Panc1 (cell line): ENCODE data around the gene RAB8A. TPM values are rescaled to one million over a fixed set of nuclear protein-coding genes. Genes with fewer than 3 reads are reported as not detected.

ENCODE experiments used
- ATAC-seq: fragments of 200-7000 bp; cut with Tn5 transposase; 2 replicates; pipeline ENCODE4 v1.9.1; 2020; ENCODE audit warnings: mild to moderate bottlenecking, moderate library complexity
- BruUV-seq: library from RNA; stranded (reverse); fragments of 400-500 nt; replicated peaks from 2 replicates; lab custom pipeline; 2021; lab: Mats Ljungman, UMichigan
- CTCF ChIA-PET: fragments of 300-600 bp; sonication (Branson Sonifier 250); formaldehyde crosslinking; loops from one replicate; lab custom pipeline; 2022; ENCODE audit warnings: antibody characterized with exemption; lab: Charles Lee
- POLR2A ChIA-PET: fragments of 300-600 bp; sonication (Branson Sonifier 250); formaldehyde crosslinking; loops from one replicate; lab custom pipeline; 2022; ENCODE audit warnings: antibody characterized with exemption; lab: Charles Lee
- DNase-seq: peaks from one replicate; pipeline ENCODE4 v3.0.0-alpha.2; 2010; ENCODE audit warnings: low read depth, low spot score
- H3K27ac ChIP-seq: 2 replicates; pipeline ENCODE4 v1.5.1; 2011; ENCODE audit warnings: mild to moderate bottlenecking, low read length, inconsistent platforms
- H3K27me3 ChIP-seq: fragments of 200-500 bp; sonication (Bioruptor generic); 2 replicates; pipeline ENCODE4 v1.6.0; 2014; ENCODE audit warnings: low read length, inconsistent platforms; ENCODE audit not compliant: control insufficient read depth, insufficient read depth
- H3K36me3 ChIP-seq: fragments of 200-500 bp; sonication (Bioruptor generic); 2 replicates; pipeline ENCODE4 v1.5.1; 2014; ENCODE audit warnings: inconsistent platforms, mild to moderate bottlenecking, low read length, moderate library complexity; ENCODE audit not compliant: control insufficient read depth, insufficient read depth
- H3K4me1 ChIP-seq: 2 replicates; pipeline ENCODE4 v1.5.1; 2011; ENCODE audit warnings: inconsistent platforms, mild to moderate bottlenecking, low read length, moderate library complexity; ENCODE audit not compliant: control insufficient read depth, insufficient read depth
- H3K4me3 ChIP-seq, 2 experiments: 2 replicates each; pipeline ENCODE4 v1.5.1; 2011 to 2012; ENCODE audit warnings: low read depth in 2 of 2, low read length in 2 of 2, mild to moderate bottlenecking in 2 of 2, inconsistent platforms in 1 of 2, moderate library complexity in 1 of 2
- H3K9me3 ChIP-seq: fragments of 200-500 bp; sonication (Bioruptor generic); 2 replicates; pipeline ENCODE4 v1.5.1; 2014; ENCODE audit warnings: low read depth, mild to moderate bottlenecking, inconsistent platforms, low read length, moderate library complexity; ENCODE audit not compliant: control insufficient read depth, insufficient read depth
- POLR2AphosphoS5 ChIP-seq: IDR thresholded peaks from 2 replicates; pipeline ENCODE4 v1.6.1; 2012; ENCODE audit warnings: mild to moderate bottlenecking, low read depth, low read length, moderate library complexity
- SIN3A ChIP-seq: IDR thresholded peaks from 2 replicates; pipeline ENCODE4 v1.6.1; 2012; ENCODE audit warnings: low read depth, mild to moderate bottlenecking, low read length, moderate library complexity, borderline replicate concordance; ENCODE audit not compliant: insufficient read depth
- TCF7L2 ChIP-seq: IDR thresholded peaks from 2 replicates; pipeline ENCODE4 v1.6.1; 2011; ENCODE audit warnings: mild to moderate bottlenecking, low read depth, low read length, inconsistent platforms
- in situ Hi-C: cut with HindIII; loops from 2 replicates; pipeline ENCODE4 v1.10.0; 2016; ENCODE audit warnings: low sequenced_read_pairs, low pct_unique_long_range_greater_than_20kb
- intact Hi-C: fragments of 100-400 bp; cut with micrococcal nuclease; formaldehyde crosslinking; loops from one replicate; pipeline ENCODE4 v1.10.0; 2022; ENCODE audit not compliant: unreplicated experiment
- total RNA-seq: library from RNA; stranded (reverse); gene quantifications from one replicate; pipeline ENCODE4 v1.2.1, GENCODE V29; 2021; ENCODE audit not compliant: unreplicated experiment
- TF ChIP-seq, protein P1 (sequence below), 2 experiments: IDR thresholded peaks; 2 replicates each; pipeline ENCODE4 v1.6.1; 2011 to 2012; ENCODE audit warnings: low read depth in 2 of 2, control low read depth in 1 of 2, low read length in 1 of 2, mild to moderate bottlenecking in 1 of 2, moderate library complexity in 1 of 2; ENCODE audit not compliant: insufficient read depth in 1 of 2
- TF ChIP-seq, protein P2 (sequence below): fragments of 450-650 bp; IDR thresholded peaks from 2 replicates; pipeline ENCODE4 v1.5.1; 2017; ENCODE audit warnings: mild to moderate bottlenecking

Gene RAB8A
- total RNA-seq, 1 experiment from 2014 or later = 75.8 TPM

DNA sequence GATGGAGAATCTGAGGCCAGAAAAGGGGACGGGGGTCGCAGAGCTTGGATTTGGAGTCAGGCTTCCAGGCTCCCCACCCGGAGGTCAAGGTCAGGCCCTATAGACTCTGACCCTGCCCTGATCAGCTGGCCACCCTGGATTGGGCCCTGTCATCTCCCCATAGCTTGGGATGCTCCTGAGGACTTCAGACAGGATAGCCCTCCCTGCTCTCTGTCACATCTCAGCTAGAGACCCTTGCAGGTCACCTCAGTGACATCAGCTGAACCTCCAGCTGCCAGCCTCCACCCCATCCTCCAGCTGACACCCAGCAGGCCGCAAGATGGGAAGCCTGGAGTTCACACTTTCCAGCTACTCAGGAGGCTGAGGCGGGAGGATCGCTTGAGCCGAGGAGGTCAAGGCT, 38.2 kb upstream of the RAB8A start:
- no peaks in the 10 kb centered on the region for H3K36me3 ChIP-seq
- ATAC-seq (no peak), DNase-seq (no peak)
- ChIA-PET POLR2A (no interaction called here), CTCF (interaction anchor here (0.9 kb wide), 1 partner anchor 9 kb away, joined by 4 read pairs; no protein-coding TSS in a partner anchor)
- intact Hi-C loops (no loop called here), in situ Hi-C loops (no loop called here)
- no TSS peak for BruUV-seq
- peaks cover 13% of the 10 kb centered on the region for H3K4me1 ChIP-seq
- H3K27me3 ChIP-seq = no peaks in the 10 kb centered on the region
- H3K27ac ChIP-seq = no peak overlapping the region
- H3K9me3 ChIP-seq = no peaks in the 10 kb centered on the region
- TF ChIP-seq SIN3A (no peak), TCF7L2 (no peak), POLR2AphosphoS5 (no peak)
- TF ChIP-seq, protein P1, sequence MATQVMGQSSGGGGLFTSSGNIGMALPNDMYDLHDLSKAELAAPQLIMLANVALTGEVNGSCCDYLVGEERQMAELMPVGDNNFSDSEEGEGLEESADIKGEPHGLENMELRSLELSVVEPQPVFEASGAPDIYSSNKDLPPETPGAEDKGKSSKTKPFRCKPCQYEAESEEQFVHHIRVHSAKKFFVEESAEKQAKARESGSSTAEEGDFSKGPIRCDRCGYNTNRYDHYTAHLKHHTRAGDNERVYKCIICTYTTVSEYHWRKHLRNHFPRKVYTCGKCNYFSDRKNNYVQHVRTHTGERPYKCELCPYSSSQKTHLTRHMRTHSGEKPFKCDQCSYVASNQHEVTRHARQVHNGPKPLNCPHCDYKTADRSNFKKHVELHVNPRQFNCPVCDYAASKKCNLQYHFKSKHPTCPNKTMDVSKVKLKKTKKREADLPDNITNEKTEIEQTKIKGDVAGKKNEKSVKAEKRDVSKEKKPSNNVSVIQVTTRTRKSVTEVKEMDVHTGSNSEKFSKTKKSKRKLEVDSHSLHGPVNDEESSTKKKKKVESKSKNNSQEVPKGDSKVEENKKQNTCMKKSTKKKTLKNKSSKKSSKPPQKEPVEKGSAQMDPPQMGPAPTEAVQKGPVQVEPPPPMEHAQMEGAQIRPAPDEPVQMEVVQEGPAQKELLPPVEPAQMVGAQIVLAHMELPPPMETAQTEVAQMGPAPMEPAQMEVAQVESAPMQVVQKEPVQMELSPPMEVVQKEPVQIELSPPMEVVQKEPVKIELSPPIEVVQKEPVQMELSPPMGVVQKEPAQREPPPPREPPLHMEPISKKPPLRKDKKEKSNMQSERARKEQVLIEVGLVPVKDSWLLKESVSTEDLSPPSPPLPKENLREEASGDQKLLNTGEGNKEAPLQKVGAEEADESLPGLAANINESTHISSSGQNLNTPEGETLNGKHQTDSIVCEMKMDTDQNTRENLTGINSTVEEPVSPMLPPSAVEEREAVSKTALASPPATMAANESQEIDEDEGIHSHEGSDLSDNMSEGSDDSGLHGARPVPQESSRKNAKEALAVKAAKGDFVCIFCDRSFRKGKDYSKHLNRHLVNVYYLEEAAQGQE (IDR thresholded peaks at IDR 0.05; ENCODE audit: insufficient read depth in 1 of 2, low read depth in 2 of 2, low read length in 1 of 2) = no peak
- TF ChIP-seq, protein P2, sequence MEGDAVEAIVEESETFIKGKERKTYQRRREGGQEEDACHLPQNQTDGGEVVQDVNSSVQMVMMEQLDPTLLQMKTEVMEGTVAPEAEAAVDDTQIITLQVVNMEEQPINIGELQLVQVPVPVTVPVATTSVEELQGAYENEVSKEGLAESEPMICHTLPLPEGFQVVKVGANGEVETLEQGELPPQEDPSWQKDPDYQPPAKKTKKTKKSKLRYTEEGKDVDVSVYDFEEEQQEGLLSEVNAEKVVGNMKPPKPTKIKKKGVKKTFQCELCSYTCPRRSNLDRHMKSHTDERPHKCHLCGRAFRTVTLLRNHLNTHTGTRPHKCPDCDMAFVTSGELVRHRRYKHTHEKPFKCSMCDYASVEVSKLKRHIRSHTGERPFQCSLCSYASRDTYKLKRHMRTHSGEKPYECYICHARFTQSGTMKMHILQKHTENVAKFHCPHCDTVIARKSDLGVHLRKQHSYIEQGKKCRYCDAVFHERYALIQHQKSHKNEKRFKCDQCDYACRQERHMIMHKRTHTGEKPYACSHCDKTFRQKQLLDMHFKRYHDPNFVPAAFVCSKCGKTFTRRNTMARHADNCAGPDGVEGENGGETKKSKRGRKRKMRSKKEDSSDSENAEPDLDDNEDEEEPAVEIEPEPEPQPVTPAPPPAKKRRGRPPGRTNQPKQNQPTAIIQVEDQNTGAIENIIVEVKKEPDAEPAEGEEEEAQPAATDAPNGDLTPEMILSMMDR = no peak
- no peak overlapping the region for H3K4me3 ChIP-seq

DNA sequence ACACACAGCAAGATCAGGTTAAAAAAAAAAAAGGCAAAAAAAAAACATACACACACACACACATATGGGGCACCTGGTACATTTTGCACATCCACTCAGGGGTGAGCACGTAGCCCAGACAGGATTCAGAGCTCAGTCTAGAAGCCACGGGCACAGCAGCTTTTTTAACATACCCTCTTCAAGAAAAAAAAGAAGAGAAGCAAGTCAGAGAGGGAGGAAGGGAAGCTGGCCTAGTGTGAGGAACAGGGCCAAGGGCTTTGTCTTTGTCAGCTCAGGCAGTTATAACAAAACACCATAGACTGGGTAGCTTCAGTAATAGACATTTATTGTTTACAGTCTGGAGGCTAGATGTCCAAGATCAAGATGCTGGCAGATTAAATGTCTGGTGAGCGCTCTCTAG, 37.7 kb upstream of the RAB8A start:
- H3K9me3 ChIP-seq = no peaks in the 10 kb centered on the region
- CTCF ChIA-PET = interaction anchor here (0.9 kb wide), 1 partner anchor 10 kb away, joined by 4 read pairs; no protein-coding TSS in a partner anchor
- H3K27ac ChIP-seq = no peak overlapping the region
- ATAC-seq (no peak), DNase-seq (no peak)
- no peaks in the 10 kb centered on the region for H3K36me3 ChIP-seq
- BruUV-seq = no TSS peak
- intact Hi-C loops = no loop called here
- H3K4me3 ChIP-seq = no peak overlapping the region
- no peaks in the 10 kb centered on the region for H3K27me3 ChIP-seq
- POLR2A ChIA-PET = interaction anchor here (0.8 kb wide), 1 partner anchor 42 kb away, joined by 12 read pairs; no protein-coding TSS in a partner anchor
- peaks cover 17% of the 10 kb centered on the region for H3K4me1 ChIP-seq
- TF ChIP-seq, protein P2 = no peak
- TF ChIP-seq, protein P1 (IDR thresholded peaks at IDR 0.05; ENCODE audit: insufficient read depth in 1 of 2, low read depth in 2 of 2, low read length in 1 of 2) = no peak
- TF ChIP-seq TCF7L2 (no peak), POLR2AphosphoS5 (no peak), SIN3A (no peak)
- in situ Hi-C loops = no loop called here
